CMK (cell line): ENCODE measurements around the gene GJD2.
A peak's percentile ranks its signal among the peaks of the same experiment; 100 is the strongest.

ENCODE experiments used
- DNase-seq: peaks from one replicate; pipeline ENCODE4 v3.0.0-alpha.2; 2010; ENCODE audit warnings: low read depth

GJD2 gene

DNA sequence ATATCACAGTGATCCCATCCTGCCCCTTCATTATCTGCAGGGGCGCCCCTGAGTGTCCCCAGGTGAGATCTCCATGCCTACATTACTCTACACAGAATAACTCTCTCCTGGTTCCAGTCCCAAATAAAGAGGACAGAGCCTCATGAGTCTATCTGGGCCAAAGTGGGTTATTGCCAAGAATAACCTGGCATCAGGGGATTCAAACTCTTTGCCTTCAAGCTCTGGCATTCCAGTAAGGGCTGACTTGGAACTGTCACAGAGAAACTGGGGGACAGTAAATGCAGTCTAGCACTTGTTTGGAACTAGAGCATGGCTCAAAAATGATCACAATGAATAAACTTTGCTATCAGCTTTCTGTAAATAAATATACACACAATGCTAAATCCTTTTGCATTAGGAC is 30.3 kb downstream of the GJD2 start:
- no peak for DNase-seq

DNA sequence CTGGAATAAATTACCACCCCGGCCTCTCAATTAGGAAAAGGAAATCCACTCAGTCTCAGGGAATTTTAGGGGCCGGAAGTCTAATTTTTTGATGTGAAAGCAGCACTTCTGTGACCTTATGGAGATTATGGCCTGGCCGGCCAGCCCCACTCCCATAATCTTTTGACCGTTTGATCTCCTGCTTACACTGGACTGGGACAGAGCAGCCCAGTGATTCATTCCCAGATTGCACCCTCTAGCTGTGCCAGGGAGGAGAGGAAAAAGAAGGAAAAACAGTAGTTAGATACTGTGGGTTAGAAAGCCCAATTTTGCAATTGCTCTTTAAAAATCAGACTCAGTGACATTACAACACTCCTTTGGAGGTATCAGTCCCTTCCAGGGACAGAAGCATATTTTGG is 32.4 kb downstream of the GJD2 start:
- DNase-seq: no peak

DNA sequence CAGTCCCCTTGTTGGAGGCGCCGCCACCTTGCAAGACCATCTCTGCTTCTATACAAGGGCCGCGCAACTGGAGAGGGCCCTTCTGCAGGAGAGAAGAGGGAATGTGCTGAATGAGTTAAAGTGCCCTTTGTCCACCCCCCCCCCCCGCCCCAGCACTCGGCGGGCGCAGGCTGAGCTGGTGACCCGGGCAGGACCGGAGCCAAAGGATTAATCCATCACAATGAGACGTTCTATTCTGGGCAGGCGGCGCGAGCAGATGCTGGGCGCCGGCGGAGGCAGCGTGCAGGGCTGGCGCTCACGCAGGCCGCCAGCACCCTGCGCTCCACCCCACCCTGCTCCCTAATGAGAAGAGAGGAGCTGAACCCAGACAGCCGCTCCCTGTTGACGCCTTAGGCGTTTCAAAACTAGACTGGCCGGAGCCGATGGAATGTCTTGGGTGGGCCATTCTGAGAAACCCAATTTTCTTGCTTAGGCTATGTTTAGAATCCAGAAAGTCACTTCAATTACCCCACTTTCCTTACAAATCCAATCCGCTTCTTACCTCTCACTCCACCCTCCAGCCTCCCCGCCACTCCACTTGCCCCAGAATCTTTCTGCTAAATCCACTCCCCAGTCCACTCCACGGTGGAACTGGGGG is 32.9 kb downstream of the GJD2 start:
- DNase-seq: no peak

DNA sequence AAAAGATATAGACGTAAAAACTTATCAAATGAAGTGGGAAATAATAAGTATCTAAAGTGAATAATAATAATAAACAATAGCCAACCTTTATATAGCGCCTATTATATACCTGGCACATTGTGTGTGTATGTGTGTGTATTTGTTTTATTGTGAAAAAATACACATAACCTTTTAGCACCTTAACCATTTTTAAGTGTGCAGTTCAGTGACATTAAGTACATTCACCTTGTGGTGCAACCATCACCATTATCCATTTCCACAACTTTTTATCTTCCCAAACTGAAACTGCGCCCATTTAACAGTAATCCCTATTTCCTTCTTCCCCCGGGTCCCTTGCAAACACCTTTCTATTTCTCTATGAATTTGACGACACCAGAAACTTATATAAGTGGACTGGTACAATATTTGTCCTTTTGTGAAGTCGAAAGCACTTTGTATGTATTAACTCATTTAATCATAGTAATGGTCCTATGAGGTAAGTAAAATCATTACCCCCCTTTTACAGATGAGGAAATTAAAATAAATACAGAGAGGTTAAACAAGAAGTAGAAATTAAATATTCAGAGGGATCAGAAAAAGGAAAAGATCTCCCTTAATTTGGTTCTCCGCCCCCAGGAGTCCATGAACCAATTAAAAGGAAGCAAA is 33.5 kb downstream of the GJD2 start:
- no peak for DNase-seq

DNA sequence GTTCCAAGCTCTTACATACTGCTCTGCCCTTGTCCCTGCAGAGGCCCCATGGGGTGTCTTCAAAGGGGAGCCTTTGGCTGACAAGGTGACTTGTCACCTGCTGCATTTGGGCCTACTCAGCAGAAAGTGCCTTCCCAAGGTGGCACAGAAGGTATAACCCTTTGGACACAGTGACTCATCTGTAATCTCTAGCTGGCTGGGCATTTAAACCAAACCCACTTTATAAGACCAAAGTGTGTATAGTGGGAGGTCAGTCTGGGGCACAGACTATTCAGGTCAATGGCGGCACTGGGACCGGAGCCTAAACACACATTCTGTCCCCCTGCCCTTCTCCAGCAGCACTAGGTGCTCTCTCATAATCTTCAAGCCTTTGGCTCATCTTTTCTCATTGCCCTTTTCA is 35.1 kb downstream of the GJD2 start:
- DNase-seq: no peak

DNA sequence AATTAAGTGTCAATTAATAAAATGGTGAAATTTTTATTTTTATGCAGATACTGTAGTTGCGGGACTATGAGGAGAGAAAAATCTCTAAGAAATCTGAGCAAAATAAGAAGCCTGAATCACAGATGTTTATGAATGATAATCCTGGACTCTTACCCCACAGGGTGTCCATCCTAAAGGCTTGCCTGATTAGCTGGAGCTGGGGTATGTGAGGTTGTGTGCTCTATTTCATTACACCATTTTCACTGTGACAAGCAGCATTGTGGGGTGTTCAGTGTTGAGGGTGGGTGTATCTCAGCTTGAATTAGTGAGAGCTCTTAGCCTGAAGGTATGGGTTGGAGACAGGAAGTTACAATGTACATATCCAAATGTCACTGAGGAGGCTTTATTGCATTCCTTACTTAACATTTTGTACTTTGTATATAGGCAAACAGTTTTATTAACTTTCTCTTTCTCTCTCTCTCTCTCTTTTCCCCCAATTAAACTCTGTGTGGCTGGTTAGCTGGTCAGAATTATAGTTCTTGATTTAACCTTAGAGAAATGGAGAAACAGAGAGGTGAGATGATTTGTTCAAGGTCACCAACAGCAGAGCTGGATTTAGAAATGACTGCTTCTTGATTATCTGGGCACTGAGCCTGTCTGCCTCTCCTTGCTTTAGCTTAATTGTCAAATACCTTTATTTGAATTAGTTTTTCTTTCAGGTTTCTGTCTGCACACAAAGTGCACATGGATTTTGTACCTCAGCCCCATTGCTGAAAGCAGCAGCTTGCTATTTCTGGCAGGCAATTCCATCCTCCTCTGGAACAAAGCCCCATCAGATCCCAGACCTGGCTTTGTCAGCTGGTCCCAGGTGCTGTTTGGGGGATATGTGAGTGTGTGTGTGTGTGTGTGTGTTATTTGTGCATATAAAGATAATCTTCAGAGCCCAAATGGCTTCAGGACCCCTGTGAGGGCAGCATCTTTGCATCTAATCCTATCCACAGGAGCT is 35.8 kb downstream of the GJD2 start:
- DNase-seq: no peak

DNA sequence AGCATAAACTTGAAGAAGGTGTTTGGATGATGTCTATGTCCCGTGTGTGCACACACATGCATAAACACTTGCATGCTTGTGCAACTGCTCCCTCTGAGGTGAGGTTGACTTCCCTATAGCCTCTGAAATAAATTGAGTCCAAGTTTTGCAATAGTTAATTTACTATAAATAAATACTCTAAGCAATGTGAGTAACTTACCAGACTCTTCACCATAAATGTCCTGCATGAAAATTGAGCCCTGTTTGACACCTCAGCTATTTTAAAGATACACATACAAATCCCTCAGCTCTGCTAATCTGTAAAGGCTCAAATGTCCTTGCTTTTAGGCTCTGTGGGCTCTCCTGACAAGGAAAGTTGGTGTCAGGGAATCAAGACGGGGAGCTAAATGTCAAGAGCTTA is 37.1 kb downstream of the GJD2 start:
- DNase-seq: no peak

DNA sequence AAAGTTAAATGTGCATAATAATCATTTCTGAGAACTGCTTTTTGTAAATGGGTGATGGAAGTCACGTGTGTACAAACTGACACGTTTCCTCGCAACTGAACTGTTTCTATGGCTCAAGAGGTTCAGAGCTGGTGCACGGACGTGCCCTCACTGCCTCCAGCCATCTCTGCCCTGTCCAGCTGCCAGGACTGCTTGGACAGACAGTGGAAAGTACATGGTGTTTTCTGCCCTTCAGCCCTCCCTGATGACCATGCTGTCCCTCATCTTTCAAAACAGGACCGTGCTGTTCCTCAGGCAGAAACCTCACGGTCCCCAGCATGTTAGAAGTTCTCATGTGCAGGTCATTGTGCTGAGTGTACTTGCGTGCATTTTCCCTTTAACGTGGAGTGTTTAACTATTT is 38.7 kb downstream of the GJD2 start:
- DNase-seq: no peak

DNA sequence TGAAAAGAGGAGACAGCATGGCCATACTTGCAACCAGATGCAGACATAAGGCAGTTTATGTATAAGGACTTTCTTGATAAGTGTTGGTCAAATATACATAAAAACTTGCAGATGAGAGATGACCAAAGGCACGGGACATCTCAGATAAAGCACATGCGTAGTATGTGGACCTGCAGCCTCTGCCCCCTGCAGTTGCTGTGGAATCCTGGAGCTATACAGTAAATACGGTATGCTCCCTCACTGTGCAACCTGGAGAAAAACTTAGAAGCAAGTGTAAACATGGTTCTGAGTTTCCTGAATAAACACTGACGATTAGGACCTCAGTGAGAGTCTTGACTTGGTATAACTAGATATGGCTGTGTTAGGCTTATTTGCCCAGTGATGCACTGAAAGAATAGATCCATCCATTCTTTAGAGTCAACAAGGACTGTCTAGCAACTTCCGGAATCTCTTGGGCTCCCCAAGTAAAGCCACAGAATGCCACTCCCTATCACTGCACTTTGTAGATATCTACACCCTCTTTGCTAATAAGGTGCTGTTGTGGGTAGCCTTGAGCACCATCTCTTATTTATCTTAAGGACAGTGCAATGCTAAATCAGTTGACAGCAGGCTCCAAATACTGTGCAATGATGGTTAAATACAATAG is 40.2 kb downstream of the GJD2 start:
- no peak for DNase-seq

DNA sequence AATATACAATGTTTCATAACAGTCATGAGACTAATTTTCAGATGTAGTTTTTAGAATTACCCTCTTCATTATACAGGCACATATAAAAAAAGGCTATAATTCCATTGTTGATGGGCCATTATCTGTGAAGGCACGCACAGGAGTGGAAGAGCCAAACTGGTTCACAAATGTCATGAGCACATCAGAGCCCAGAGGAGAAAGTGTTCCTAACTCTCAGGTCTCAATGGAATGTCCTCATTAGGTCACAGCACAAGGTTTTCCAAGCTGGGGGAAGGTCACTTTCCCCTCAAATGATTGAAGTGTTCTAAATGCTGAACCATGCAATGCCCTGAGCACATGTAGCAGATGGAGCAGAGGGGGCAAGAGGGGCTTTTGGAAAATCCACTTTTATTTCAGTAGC is 41.2 kb downstream of the GJD2 start:
- DNase-seq: no peak

DNA sequence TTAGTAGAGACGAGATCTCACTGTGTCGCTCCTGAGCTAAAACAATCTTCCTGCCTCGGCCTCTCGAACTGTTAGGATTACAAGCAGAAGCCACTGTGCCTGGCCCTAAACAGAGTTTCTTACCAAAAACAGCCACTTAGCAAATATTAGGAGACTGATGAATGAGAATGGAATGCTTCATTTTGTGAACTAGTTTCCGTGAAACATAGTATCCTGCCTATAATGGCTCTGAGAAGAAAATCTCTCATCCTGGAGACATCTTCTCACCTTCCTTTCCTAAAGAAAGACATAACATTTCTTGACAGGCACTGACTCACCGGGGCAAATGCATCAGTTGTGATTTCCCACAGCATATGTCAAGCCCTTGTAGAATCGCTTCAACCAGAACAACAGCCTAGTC is 44.9 kb downstream of the GJD2 start:
- DNase-seq: no peak

DNA sequence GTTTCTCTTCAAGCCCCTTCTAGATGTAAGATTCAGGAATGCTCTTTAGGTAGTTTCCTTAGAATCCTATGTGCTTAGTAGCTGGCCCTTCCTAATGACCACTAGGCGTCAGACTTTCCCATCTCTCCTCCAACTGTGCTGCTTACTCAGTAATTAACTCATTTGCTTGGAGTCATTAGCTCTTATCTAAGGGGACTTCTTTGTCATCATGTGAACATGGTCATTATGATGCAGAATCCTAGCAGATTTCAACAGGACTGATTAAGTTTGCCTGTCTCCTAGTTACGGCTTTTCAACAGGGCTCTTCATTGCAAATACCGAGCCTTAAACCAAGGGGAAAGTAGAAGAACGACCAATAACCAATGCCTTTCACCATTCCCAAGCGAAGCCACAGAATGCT is 46.4 kb downstream of the GJD2 start:
- peak; percentile 40 for DNase-seq

DNA sequence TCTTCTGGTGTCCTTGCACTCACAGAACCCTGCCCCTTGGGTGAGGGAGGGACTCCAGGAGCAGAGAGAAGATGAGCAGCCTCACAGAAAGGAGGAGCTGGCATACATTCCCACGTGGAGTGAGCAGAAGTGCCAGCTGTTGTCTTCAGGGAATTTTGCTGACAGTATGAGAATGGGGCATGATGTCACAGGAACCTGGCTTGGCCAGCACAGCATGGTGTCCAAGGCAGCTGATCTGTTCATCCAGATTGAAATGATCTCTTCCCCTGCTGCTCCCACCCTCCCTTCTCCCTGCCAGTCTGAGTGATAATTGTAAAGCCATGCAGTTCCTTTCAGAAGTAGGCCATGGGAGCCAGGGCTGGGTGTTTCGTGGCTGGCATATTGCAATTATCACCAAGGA is 53.3 kb downstream of the GJD2 start:
- no peak for DNase-seq
